ENCODE data around the gene FZD10. TPM values are rescaled to one million over a fixed set of nuclear protein-coding genes. Genes with fewer than 3 reads are reported as not detected.

FZD10 gene
- total RNA-seq, 2 donors from 2014 or later = 0.14 to 0.40 TPM

DNA sequence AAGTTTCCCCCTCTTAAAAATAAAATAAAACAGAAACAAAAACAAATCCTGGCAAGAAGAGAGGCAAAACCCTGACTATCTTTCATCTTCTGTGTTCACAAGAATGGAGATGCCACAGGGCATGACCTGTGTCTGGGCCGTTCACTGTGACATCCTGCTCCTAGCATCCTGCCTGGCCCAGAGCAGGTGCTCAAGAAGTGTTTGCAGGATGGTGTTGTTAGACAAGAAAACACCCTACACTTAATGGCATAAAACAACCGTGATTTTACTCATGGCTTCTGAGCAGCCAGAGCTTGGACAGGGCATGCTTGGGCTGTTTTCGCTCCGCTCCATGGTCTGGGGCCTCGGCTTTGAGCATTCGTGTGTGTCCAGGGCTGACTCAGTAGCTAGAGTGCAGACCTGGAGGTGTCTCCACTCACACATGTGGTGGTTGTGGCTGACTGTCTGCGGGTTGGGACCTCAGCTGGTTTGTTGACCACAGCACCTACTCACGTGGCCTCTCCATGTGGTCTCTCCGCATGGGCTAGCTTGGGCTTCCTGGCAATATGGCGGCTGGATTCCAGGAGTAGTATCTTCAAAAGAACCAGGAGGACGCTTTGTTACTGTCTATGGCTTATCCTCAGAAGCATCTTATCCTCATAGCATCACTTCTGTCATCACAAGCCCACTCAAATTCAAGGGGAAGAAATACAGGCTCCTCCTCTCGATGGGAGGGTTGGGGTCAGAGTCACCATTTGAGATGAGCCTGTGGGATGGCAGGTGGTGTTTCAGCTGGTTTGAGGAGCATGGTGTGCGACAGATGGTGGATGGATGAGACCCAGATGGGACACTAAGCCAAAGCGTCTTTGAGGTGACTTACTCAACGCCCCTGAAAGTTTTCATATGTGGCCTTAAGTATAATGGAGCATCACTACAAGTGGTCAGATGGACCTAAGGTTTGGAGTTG lies 33.2 kb upstream of the FZD10 start:
- no peak for ATAC-seq
- intact Hi-C loops (cut with DNase I, micrococcal nuclease) = no loop called here
- no peak for DNase-seq

DNA sequence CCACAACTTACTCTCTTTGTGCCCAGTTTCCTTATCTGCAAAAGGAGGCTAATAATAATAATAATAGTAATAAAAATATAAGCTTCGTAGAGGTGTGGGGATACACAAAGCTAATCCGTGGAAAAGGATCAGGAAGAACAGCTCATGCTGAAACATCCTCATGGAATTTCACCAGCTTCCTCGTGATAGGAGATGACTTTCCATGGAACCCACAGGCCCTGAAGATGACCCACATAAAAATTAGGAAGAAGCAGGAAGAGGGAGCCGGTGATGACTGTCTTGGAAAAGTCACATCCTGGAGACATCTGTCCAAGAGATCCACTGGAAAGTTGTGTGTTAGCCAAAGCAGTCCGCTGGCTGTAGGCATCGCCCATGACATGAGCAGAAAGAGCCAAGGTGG lies 31.9 kb upstream of the FZD10 start:
- intact Hi-C loops (cut with DNase I, micrococcal nuclease) = no loop called here
- ATAC-seq (no peak), DNase-seq (no peak)

DNA sequence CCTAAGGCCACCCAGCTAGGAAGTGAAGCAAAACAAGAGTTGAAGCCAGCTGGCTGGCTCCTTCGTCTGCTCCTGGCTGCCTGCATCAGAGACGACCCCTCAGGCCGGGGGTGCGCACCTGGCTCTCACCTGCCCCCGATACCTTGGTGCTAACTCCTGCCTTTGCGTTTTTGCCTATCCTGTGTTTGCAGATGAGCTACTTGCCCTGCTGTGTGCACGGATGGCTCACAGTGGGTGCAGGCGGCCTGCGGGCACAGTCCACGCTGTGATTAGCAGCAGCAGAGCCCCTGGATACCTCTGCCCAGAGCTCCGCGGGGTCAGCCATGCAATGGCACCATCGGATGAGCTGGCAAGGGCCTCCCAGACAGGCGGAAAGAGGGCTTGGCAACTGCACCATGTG lies 31.2 kb upstream of the FZD10 start:
- no peak for DNase-seq
- intact Hi-C loops (cut with DNase I, micrococcal nuclease) = no loop called here

DNA sequence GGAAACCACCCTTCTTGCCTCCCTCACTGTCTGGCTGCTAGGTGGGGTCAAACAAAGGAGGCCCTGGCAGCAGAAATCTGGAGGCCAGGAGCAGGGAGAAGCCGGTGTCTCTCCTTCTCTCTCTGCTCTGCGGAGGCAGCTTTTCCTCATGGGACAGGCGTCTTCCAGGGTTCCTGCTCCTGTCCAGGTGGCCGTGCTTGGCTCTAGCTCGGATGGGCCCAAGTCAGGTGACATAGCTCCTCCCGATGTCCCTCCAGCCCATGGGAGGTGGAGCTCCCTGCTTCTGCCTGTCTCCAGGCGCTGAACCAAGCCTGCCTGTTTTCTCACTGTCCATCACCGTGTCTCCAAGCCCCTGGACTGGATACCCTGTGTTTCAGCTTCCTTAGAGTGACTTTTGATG lies 30.5 kb upstream of the FZD10 start:
- DNase-seq (no peak), ATAC-seq (no peak)

More for the DNA sequence above, 31.2 kb upstream of the FZD10 start:
- ATAC-seq = no peak

DNA sequence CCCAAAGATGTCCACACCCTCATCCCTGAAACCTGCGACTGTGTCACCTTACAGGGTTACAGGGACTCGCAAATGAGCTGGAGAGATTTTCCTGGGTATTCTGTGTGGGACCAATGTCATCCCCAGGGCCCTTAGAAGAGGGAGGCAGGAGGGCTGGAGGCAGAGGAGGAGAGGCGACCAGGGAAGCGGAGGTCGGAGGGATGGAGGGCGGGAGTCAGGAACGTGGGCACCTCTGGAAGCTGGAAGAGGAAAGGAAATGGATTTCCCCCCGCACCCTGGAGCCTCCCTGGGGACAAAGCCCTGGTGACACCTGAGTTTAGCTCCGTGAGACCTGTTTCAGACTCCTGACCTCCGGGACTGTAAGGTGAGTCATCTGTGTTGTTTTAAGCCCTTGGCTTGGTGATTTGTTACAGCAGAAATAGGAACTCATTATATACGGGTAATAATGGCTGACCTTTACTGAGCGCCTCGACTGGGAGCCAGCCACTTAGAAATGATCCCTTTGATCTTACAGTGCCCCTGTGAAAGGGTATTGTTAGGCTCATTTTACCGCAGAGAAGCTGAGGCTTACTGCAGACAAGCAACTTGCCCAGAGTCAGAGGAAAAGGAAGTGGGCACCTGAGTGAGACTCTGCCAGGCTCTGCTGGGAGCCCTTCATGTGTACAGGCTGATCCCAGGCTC lies 29.3 kb upstream of the FZD10 start:
- ATAC-seq (no peak), DNase-seq (no peak)
- intact Hi-C loops (cut with DNase I, micrococcal nuclease) = no loop called here

More for the DNA sequence above, 30.5 kb upstream of the FZD10 start:
- intact Hi-C loops (cut with DNase I, micrococcal nuclease) = no loop called here

DNA sequence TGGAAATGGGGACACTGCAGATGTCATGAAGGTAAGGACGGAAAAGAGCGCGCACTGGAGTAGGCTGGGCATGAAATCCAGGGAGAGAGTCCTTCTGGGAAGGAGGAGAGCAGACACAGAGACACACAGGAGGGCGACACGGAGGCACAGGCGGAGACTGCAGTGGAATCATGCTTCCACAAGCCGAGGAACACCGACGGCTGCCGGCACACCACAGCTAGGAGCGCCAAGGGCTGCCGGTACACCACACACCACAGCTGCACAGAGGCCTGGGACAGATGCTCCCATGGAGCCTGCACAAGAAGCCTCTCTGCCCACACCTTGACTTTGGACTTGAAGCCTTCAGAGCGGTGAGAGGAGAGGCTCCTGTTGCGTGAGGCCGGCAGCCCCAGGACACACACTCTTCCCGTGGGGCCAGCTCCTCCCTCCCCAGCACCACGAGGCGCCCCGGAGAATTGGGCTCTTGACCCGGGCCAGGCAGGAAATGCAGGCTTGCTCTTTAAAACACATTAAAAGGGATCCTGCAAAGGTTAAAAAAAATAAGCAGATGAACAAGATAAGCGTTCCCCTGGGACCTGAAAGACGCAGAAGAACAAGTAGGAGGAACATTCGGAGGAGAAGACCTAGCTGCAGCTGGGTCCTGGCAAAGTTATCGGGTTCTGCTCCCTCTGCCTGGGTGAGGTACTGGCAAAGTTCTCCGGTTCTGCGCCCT lies 28.3 kb upstream of the FZD10 start:
- intact Hi-C loops (cut with DNase I, micrococcal nuclease) = no loop called here
- DNase-seq = no peak
- no peak for ATAC-seq

DNA sequence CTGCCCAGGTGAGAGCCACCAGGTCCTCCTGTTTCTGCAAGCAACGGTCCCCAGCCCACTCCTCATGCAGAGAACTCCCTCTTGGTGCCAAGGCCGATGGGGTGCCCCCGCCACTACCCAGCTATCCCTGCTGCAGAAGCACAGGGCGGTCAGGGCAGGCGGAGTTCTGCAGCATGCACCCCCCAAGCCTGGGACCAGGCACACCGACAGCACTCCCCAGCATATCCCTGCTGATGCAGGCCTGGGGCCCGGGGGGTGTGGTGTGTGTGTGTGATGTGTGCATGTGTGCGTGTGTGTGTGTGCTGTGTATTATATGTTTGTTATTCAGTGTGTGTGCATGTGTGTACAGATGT lies 27.7 kb upstream of the FZD10 start:
- intact Hi-C loops (cut with DNase I, micrococcal nuclease) = no loop called here
- ATAC-seq (no peak), DNase-seq (no peak)

DNA sequence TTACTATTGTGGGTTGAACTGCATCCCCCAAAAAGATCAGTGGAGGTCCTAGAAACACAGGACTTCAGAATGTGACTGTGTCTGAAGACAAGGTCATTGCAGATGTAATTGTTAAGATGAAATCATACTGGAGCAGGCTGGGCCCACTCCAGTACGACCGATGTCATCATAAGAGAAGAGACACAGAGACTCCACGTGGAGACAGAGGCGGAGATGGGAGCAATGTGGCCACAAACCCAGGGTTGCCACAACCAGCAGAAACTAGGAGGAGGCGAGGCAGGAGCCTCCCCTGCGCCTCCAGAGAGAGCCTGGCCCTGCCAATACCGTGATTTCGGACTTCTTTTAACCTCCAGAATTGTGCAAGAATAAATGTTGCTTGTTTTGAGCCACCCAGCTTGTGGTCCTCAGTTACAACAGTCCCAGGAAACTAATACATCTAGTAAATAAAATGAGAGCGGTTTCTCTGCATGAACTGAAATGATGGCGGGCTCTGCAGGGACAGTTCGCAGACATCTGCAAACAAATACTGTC lies 25.7 kb upstream of the FZD10 start:
- DNase-seq (no peak), ATAC-seq (no peak)
- intact Hi-C loops (cut with DNase I, micrococcal nuclease) = no loop called here

DNA sequence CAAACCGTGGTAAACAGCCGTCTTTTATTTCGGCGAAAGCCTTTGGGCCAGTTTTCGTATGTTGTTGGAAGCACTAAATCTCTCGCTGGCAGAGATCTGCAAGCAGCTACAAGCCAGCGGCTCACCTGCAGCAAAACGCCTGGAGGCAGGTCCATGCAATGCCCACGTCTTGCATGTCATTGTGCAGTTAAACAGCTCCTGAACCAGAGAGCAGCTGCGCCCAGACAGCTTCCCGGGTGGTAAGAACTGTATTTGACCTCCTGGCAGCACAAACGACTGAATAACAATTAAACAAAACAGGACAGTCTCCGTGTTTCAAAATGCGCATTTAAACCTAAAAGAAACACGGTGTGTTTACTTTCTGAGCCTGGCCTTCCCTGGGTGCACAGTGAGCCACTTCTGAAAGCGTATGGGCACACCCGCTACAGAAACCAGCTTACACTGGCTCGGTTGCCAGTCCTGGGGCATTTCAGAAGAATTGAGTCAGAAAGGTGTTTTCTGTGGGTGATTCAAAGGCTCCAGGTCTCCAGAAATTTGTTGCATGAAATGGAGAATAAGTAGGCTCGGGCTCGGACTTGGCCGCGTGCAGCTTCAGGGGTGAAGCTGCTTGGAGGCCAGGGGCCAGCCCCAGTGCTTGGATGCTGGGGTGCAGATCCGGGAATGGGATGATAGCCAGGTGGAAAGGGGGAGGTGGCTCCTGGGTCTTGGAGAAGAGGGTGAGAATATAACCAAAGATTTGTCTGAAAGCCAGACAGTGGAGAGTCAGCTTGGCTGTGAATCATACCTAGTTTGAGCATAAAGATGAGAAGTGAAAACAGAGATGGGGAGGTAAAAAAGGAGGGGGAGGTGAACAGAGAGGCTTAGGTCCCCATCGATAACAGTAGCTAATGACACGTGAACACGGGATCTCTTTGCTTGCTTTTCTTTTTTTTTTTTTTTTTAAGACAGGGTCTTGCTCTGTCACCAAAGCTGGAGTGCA lies 24.9 kb upstream of the FZD10 start:
- no peak for ATAC-seq
- DNase-seq = no peak
- intact Hi-C loops (cut with DNase I, micrococcal nuclease) = no loop called here

DNA sequence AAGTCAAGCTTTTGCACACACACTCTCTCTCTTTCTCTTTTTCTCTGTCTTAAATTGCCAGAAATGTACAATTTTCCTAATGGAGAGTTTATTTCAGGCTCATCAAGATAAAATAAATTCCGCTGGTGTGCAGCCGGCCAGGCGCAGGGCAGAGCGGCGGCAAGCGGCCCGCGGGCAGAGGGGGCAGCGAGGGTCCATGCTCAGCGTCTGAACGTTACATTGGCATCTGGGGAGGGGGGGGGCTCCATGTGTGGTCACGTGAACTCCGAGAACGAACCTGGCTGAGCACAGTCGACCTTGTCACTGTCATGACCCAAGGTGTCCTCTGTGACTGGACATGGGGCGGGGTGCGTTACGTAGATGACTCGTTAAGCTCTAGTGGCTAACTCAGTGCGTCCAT lies 23.8 kb upstream of the FZD10 start:
- ATAC-seq (no peak), DNase-seq (no peak)
- intact Hi-C loops (cut with DNase I, micrococcal nuclease) = no loop called here

DNA sequence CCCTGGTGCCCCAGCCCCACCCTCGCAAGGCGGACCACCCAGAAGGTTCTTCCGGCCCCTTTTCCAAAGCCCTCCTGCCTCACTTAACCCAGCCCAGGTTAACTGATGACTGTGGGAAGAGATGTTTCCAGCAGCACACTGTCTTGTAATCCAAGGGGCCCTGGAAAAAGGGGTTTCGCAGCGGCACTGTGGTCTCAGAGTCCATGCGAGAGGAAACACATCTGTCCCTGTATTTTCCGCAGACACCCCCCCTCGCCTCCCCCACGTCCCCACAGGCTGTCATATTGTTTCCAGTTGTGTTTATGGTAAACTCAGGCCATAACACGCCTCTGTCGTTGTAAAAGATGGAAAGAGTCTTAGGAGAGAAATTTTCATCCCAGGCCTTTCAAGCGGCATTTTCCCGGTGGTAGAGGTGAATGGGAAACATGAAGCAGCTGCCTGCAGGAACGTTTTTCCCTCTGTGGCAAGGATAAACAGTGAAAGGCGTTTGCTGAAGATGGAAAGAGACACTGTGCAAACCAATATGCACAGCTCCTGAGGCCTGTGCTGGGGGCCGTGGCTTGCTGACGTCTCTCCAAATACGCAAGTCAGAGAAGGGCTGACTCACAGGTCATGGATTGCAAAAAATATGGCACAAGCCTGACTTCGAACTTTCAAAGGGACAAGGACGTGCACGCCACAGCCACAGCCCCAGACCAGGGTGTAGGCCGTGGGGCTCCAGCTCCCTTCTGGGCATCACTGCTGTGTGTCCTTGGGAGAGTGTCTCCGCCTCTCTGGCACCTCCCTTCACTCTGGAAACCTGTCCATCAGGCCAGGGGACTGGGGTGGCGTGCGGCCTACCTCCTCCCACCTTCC lies 22.5 kb upstream of the FZD10 start:
- no peak for DNase-seq
- no peak for ATAC-seq
- intact Hi-C loops (cut with DNase I, micrococcal nuclease) = no loop called here

DNA sequence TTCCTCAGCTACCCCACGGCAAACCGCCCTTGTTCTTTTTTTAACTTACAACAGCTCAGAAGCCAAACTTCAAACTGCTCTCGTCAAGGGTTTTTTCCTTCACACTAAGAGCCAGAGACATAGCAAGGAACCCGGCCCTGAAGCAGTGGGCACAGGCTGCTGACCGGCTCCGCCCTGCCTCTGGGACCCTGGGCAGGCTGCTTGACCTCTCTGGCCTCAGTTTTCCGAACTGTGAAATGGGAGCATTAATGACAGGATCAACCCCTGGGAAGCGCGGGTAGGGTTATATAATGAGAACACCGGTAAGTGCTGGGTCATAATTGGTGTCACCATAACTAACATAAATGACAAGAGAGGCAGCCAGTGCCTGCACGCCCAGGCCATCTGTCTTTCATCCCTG lies 21.2 kb upstream of the FZD10 start:
- DNase-seq (no peak), ATAC-seq (no peak)
- intact Hi-C loops (cut with DNase I, micrococcal nuclease) = no loop called here

DNA sequence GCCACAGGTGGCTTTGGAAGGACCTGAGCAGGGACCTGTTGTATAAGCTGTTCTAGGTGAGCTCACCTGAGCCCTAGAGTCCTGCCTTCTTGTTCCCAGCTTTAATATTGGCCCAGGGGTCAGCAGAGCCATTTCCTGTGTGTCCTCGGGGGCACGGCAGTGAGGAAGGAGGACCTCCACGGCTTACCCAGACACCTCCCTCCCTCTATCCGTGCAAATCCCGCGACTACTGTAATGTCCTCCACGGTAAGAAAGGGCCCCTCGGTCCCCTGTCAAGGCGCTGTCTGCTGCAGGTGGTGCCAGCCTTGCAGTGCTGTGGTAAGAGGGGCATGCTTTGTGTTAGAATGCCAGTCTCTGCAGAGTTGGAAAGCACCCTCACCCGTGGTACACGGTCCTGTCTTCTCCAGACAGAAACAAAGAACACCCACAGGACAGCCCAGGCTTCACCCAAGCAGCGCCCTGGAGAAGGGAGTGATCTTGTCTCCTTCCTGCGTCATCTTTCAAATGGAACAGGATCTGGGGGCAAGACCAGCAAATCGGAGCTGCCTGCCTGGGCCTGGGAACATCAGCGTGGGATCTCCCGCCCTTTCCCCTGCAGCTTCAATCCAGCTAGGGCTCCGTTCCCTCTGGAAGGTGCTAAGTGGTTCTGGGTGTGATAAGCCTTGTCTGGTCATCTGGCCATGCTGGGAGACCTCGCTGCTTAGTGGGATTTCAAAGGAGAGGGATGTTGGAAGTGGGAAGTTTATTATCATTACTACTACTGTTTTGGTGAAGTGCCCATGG lies 20.2 kb upstream of the FZD10 start:
- no peak for DNase-seq
- no peak for ATAC-seq
- intact Hi-C loops (cut with DNase I, micrococcal nuclease) = no loop called here

DNA sequence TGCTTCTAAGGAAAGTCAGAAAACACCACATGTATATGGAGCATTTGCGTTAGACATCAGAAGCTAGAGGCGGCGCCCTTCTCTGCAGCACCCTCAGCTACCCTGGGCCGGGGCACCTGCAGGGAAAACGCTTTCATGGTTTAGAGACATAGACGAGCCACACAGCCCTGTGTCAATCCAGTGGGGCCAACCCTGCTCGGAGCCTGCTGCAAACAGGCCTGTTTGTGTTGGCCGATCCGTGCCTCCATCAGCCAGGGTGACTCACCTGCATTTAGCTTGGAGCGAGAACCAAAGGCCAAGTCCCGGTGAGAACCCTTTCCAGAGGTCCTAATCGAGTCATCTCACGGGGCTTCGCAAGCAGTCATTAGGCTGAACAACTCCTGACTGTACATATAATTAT lies 19.5 kb upstream of the FZD10 start:
- ATAC-seq (no peak), DNase-seq (no peak)
- intact Hi-C loops (cut with DNase I, micrococcal nuclease) = no loop called here

DNA sequence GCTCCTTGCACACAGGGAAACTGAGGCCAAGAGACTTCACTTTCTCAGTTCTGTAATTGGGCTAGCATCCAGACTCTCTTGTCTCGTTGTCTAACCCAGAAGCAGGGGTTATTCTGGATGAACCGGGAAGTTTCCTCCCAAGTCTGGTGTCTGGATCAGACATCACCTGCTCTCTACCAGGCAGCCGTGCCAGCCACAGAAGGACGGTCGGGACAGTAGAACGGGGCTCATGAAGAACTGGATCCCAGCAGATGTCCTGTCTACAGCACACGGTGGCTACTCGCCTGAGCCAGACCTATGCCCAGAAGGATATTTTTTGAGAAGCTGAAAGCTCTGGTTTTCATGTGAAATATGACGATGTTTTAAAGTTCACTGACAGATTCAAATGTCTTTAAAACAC lies 19.1 kb upstream of the FZD10 start:
- DNase-seq = no peak
- ATAC-seq = no peak

DNA sequence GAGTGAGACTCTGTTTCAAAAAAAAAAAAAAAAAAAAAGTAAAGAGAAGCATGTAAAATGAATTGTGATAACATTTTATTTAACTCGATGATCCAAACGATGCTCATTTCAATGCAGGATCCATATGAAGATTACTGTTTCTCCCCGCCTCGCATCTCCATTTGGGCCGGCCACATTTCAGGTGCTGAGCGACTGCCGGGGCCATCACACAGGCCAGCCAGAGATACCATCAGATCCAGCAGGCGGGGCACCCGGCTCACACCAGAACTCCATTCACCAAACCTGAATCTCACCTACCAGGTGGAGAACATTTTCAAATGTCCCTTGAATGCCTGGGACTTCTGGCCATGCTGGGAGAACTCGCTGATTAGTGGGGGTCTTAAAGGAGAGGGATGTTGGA lies 18.0 kb upstream of the FZD10 start:
- ATAC-seq (no peak), DNase-seq (no peak)
- intact Hi-C loops (cut with DNase I, micrococcal nuclease) = no loop called here

More for the DNA sequence above, 19.1 kb upstream of the FZD10 start:
- intact Hi-C loops (cut with DNase I, micrococcal nuclease) = no loop called here

DNA sequence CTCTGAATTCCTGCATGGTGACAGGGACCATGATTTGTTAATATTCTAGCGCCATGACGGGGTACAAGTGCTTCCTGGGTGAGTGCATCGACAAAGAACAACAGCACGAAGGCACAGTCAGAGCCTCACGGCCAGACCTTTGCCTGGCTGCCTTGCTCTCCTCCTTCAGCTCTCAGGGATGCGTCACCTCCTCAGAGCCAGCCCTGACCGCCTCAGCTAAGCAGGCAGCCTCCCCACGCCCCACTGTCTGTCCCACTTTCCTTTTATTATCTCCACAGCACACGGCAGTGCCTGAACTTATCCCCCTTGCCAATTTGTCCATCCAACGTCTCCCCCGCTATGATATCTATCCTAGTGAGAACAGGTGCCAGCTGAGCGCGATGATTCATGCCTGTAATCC lies 16.5 kb upstream of the FZD10 start:
- ATAC-seq (no peak), DNase-seq (no peak)
- intact Hi-C loops (cut with DNase I, micrococcal nuclease) = no loop called here
